Left renal cortex interstitium (tissue), 4 donors: ENCODE data around the gene PITPNB. TPM values are rescaled to one million over a fixed set of nuclear protein-coding genes. Genes with fewer than 3 reads are reported as not detected.

Experiments used
- DNase-seq, 4 donors: peaks; one replicate each; pipeline ENCODE4 v3.0.0-alpha.2; 2013; ENCODE audit warnings: low read depth in 4 of 4, low spot score in 2 of 4, missing footprints in 1 of 4
- polyA plus RNA-seq, 4 donors: library from polyadenylated mRNA; unstranded; fragments of 120-200 nt; gene quantifications; one replicate each; pipeline ENCODE4 v1.2.1, GENCODE V29; 2013; ENCODE audit not compliant: insufficient read length in 4 of 4

PITPNB gene
- polyA plus RNA-seq, 4 donors: 54.2 to 75.0 (median 63.4) TPM

DNA sequence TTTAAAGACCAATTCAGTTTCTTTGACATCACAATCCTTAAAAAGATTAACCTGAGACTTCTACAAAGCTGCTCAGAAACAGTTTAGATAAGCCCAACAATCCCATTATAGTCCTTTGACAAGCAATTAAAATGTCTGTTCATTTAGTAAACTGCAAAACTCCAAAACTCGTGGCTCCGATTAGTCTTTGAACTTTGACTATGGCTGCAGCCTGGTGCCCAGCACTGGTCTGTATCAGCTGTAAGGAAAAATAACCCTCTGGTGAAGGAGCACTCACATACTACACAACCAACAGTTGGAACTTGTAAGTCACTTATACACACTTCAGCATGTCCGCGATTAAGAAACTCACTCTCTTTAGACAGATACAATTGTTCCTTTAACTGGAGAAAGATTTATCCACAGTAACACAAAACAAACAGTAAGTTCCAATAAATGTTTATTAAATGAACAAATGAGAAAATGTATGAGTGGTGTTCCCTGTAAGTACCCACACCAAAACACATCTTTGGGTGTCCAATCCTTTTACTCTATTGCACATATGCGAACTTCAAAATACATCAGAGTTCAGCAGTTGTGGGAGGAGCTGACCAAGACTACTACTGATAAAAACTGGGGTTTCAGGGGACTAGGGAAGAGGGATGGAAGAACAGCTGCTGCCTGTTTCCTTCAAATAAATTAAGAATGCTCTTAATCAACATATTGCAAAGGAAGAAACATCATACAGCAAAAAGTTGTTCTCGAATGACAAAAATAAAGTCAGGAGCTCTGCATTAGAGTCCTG, 36.4 kb downstream of the PITPNB start:
- DNase-seq: no peak

DNA sequence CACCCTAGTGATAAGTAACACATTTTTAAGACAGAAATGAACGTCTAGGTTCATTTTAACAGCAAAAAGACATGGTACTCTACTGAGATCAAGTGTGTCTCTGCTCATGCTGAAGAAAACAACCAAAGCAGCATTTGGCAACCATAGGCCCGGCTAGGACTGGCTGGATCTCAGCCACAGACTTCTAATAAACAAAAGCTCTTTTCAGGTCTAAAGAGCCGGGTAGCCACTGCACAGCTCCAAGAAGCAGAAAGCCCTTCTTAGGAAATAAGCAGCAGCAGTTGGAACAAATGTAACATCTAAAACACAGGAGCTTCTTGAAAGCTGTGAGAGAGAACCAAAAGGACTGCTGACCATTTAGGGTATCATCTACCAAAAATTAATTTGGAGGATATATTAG, 37.6 kb downstream of the PITPNB start:
- no peak for DNase-seq

- peak in 2 of 4 donors; percentile 54 to 72 for DNase-seq
Measured at GRCh38 chr22:27880778-27881394, 38.2 kb downstream of the PITPNB start.

DNA sequence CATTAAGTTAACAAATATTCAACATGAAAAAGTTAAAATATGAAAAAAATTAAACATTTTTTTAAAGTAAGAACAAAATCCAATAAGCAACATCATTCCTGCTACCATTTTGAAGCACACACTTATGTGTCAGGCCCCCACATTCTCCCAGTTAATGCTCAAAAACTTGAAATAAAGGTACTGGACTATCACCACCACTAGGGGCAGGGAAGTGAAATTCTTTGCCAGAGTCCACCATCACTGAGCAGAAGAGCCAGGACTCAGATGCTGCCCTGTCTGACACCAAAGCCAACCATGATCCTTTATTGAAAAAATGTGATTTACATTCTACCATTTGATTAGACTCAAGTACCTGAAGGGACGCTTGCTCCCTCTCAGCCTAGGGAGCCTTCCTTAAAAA, 39.1 kb downstream of the PITPNB start:
- DNase-seq: no peak

DNA sequence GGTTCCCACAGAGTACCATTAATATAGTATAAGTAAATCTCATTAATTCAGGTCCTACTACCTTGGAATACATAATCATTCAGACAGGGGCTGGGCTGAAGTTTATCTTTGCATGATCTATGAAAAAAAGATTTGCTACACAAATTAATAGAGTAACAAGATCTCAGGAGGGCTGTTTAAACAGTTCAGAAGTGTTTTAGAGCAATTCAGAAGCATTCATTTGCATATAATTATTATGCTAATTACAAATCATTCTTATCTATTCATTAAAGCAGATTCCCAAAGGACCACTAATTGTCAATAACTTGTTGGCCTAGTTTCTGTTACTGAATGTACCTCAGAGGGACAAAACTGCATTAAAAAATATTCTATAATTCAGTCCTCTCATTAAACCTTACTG, 40.5 kb downstream of the PITPNB start:
- no peak for DNase-seq

GRCh38 chr22:27877501-27877900, 41.6 kb downstream of the PITPNB start:
- DNase-seq: no peak

GRCh38 chr22:27876684-27877083, 42.4 kb downstream of the PITPNB start:
- DNase-seq: no peak

- DNase-seq: no peak
Measured at GRCh38 chr22:27875951-27876350, 43.1 kb downstream of the PITPNB start.

DNA sequence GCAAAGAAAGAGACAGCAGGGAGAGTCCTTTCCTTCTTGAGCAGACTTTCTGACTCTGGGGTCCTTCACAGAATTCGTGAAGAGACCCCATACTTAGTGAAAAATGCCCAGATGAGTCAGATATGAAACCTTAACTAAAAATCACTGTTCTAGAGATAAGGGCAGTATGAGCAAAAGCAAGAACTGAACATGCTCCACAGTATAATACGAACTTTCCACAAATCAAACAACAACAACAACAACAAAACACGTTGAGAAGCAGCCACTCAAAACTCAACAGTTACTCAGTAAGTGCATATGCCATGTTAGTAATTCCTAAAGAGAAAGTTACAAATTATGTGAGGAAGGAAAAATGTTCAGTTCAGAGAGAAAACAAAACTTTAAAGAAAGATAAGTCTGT, 44.3 kb downstream of the PITPNB start:
- no peak for DNase-seq

DNA sequence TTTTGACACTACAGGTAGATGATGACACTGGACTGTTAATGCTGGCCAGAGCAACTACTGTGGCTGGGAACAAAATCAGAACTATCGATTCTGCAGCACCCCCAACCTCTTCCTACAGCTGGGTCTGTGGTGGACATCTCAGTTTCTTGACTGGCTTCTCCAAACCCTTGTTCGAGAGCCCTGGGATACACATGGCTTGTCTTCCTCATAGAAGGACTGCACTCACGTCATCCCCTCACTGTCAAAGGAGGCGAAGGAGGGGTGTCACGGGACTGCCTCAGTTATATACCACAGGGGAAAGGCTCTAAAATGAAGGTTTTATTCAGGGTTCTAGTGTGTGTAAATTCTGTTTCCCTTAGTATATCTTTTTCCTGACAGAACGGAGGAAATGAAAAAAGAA, 44.9 kb downstream of the PITPNB start:
- no peak for DNase-seq

- DNase-seq: no peak
Measured at GRCh38 chr22:27873472-27873871, 45.6 kb downstream of the PITPNB start.

GRCh38 chr22:27872488-27872887, 46.6 kb downstream of the PITPNB start:
- no peak for DNase-seq

DNA sequence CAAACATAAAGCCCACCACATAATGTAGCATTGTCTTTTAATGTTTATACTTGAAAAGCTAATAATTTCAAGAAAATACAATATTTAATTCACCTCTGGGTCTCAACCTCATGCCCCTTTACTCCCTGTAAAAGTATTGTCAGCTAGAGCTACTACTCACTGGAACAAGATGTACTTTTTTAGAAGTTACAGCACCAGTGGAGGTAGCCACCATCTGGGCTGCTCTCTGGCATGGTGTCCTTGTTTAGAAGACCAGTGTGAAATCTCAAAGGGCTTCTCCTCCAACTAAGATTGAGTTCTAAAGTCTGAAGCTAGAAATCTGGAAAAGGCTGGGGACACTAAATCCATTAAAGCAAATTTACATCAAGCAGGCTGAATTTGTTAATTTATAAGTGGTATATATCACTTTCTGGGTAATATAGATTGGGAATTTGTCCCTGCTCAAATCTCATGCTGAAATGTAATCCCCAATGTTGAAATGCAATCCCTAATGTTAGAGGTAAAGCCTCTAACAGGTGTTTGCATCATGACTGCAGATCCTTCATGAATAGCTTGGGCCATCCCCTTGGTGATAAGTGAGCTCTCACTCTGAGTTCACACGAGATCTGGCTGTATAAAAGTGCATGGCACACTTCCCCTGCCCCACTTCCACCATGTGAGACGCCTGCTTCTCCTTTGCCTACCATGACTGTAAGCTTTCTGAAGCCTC, 47.6 kb downstream of the PITPNB start:
- no peak for DNase-seq

DNA sequence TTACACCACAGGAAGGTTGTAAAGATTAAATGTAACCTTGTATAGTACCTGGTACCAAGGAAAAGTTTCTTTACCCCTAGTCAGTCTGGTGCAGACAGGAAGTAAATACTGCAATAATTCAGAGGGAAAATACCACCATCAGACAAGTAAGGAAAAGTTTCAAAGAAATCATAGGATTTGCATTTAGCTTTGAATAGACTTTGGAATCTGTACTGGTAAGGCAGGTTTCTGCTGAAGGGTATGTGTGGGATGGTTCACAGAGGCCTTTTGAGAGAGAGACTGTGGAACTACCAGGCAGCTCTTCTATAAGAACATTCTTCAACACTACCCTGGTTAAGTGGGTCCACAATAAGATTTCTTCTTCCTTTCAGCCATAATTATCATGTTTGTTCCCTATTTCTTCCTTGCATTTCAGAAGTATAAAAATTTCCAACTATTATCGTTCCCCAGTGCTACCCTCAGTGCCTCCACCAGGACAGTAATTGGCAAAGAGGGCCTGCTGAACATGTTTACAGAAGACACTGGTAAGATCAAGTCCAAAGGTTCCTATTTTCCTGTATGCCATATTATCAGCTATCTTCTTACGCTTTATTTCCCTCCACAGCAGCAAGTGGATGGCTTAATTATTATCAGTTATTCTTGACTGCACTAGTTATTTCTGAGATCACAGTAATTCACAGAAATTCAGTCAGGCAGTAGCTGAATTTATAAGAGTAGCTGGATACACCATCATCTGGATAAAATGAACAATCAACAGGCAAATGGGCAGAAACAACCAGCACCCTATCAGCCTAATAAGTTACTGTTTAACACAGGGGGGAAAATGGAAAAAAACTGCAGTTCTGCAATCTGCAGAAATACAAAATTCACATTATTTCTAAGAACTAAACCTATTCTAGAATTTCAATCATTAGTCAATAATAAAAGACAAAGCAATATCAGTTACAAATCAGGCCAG, 48.5 kb downstream of the PITPNB start:
- DNase-seq: no peak

DNA sequence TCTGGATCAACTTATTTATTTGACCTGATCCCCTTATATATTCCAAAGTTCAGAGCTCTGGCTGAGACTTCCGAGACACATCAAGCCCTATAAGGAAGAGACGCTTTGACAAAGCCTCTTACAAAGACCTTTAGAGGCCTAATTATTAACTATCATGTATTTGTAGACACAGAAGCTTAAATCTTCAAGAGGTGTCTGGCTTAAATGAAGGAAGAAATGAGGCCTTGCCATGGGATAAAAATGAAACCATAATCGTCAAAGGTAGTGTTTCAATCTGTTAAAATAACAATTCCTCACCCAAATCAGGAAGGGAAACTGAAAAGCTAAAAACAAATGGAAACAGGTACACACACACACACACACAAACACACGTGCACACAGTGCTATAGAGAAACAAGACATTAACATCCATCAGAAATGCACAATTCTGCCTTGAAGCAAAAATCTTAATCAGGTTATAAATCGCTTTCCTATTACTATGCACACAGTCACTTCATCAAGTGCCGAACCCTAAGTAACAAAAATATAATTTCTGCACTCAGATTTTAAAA, 50.2 kb downstream of the PITPNB start:
- DNase-seq: no peak

- no peak for DNase-seq
Measured at GRCh38 chr22:27867953-27868731, 50.9 kb downstream of the PITPNB start.

DNA sequence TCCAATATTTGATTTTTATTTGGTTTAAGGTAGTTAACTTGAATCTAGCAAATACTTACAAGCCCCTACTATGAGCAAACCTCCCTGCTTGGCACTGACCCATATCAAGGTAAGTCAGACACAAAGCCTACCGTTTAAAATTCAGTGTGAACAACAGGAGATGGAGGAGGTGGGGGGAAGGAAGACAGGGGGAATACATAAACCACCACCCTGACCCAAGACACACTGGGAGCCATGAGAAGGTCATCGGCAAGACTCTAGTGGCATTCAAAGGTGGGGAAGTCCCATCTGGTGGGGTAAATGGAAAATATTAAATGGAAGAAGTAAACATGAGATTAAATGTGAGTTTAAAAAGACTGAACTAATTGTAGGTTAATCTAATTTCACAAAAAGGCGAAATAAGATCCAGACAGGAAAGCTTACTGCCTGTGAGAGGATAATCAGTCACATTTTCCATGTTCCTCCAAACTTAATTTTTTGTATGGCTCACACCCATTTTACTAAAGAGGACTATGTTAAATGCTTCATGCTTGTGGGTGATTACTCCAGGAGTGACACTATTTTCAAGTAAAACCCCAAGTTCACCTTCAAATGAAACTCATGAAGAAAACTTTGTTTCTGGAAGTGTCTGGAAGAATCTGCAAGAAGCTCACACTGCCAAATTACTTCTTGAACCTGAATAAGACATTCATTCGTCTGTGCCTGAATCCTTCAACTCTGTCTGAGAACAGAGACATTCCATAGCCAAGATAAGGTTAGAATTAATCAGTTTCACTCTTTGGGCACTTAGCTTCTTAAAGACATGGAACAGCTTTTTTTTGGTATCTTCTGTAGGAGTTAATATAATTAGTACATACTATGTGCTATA, 51.7 kb downstream of the PITPNB start:
- no peak for DNase-seq
